GM18508 (cell line): Measurements from ENCODE around the gene CCDC85C.

ENCODE experiments used
- ATAC-seq: cut with Tn5 transposase; IDR thresholded peaks from one replicate; pipeline ENCODE4 v1.9.1; 2021; ENCODE audit warnings: moderate number of reproducible peaks; ENCODE audit not compliant: insufficient read depth, unreplicated experiment

The CCDC85C gene

DNA sequence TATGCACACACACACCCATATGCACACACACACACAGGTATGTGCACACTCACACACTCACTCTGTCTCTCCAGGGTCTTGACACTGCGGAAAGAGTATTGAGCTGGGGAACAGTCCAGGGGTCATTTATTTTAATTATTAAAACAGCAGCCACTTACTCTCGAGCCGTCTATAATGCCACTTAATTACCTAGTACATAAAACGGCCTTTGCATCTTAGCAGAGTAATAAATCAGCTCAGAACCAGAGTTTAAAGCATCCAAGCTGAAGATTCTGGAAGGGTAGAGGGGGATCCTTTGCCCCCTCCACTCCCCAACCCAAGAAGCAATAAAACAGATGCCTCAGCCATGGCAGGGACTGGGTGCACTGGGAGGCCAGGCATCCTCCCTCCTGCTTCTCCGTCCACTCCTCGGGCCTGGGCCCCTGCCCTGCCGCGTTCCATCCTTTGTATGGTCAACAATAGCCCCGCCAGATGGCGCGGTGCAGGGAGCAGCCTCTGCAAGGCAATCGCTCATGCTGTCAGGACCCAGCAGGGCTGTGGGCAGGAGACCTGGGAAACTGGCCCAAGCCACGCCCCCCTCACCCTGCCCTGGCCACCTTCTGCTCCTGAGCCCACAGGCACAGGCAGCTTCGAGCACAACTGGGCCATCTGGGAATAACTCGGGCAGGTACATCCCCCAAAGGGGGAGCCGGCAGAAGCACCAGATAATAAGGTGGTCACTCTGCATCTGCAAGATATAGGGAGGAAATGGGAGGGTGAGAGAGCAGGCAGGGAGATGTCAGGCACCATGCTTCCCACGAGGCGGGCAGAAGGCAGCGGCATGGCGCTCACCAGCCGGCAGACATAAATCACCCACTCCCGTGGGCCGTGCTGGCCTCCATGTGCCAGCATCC lies 40.9 kb downstream of the CCDC85C start:
- no peak for ATAC-seq

DNA sequence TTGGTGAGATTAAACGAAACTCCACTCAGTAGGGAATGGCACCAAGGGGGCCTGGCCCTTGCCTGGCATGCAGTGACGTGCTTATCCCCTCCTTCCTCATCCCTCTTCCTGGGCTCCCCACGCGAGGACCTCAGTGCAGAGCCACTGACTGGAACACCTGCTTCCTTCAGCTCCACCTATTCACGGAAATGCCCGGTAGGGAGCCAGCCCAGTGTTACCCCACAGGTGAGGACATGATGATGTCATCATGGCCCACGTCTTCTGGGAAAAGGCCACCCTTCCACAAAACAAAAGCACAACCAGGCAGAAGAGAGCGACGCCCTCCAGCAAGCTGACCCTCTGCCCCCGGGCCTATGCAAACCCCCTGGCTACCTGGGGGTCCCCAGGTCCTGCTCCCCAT lies 42.1 kb downstream of the CCDC85C start:
- no peak for ATAC-seq

- ATAC-seq: no peak
Observed at GRCh38 chr14:99560922-99561683, 42.9 kb downstream of the CCDC85C start.

- ATAC-seq: no peak
Observed at GRCh38 chr14:99560403-99560802, 43.6 kb downstream of the CCDC85C start.

GRCh38 chr14:99559286-99559990 lies 44.6 kb downstream of the CCDC85C start:
- no peak for ATAC-seq

DNA sequence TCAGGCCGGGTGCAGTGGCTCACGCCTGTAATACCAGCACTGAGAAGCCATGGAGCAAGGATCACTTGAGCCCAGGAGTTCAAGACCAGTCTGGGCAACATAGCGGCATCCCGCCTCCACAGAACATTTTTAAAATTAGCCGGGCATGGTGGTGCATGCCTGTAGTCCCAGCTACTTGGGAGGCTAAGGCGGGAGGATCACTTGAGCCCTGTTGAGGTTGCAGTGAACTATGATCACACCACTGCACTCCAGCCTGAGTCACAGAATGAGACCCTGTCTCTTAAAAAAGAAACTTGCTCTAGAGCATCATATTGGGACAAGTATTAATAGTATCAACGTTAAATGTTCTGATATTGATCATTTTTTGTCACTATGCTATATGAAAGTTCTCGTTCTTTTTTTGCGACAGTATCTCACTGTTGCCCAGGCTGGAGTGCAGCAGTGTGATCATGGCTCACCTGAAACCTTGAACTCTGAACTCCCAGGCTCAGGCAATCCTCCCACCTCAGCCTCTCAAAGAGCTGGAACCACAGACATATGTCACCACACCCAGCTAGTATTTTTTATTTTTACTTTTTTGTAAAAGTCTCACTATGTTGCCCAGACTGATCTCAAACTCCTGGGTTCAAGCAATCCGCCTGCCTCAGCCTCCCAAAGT lies 47.7 kb downstream of the CCDC85C start:
- ATAC-seq: no peak

DNA sequence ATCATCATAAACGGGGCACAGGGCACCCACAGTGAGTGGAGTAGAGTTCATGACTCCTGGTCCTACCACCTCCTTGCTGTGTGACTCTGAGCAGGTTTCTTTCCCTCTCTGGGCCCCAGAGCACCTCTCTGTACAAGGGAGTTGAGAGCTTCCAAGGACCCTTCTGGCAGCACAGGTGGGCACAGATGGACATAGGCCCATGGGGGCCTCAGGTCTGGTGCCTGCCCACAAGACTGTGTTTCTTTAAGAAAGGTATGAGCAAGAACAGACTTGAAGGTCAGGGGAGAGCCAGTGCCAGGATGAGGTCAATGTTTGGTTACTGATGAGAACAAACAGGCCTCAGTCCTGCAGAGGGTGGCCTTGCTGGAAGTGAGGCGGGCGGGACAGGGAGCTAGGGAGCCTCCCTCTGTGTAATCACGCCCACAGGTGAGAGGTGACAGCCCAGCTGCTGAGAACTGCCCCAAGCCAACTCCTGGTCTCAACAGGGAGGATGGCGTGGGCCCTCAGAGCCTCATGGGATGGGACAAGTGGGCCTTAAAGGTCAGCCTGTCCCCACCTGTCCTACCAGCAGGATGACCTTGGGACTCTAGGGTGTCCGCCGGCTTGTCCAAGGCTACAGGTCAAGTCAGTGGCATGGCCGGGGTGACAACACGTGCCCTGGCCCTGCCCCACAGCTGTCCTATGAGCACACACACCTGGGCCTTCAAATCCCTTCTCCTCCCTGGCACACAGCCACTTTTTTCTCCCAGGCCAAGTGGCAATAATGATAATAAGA lies 49.1 kb downstream of the CCDC85C start:
- no peak for ATAC-seq

GRCh38 chr14:99554184-99554583 lies 49.8 kb downstream of the CCDC85C start:
- no peak for ATAC-seq

DNA sequence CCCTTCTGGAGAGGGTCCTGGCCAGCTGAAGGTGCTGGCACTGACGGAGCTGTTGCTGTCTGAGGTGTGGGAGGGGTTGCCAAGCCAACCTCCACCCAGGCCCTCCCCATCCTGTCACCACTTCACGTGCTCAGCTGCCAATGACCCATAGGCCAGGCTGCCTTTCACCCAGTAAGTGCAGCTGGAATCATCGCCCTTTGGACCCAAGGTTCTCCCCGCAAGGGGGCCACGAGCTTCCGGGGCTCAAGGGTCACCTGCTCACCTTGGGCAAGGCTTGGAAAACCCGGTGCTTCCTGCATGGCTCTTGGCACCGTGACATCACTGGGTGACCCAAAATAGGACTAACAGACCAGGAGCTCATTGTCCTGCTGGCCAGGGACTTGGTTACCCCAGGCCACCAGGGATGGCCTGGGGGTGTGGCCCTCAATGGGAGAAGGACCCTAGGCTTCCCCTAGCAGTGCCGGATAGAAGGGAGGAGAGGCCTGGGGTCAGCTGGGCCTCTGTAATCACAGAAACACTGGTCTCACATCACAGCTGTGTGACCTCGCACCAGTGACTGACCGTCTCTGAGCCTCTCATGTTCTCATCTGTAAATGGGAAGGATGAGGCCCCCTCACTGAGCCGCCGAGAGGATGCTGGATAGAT lies 51.3 kb downstream of the CCDC85C start:
- no peak for ATAC-seq

DNA sequence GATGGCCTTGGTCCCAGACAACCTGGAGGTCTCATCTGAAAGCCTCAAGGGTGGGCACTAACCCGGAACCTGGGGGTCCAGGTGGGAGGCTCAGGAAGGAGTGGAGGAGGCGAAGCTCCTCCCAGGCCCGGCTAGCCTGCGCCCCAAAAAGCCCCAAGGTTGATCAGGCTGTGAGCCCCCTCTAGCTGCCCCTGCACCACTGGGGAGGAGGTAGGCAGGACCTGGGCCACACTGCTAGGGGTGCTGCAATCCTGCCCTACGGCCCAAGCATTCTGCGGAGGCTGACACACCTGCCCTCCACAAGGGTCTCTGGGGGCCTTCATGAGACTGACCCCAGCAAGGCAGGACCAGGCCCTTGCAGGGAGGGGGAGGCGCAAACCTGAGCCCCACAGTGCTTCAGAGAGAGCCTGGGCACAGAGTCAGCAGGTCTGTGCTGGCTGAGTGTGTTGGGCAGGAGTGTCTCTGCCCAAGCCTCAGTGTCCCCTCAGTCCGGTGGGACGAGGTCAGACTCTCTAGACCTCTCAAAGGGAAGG lies 51.9 kb downstream of the CCDC85C start:
- ATAC-seq: no peak

GRCh38 chr14:99551034-99551922 lies 52.7 kb downstream of the CCDC85C start:
- no peak for ATAC-seq

DNA sequence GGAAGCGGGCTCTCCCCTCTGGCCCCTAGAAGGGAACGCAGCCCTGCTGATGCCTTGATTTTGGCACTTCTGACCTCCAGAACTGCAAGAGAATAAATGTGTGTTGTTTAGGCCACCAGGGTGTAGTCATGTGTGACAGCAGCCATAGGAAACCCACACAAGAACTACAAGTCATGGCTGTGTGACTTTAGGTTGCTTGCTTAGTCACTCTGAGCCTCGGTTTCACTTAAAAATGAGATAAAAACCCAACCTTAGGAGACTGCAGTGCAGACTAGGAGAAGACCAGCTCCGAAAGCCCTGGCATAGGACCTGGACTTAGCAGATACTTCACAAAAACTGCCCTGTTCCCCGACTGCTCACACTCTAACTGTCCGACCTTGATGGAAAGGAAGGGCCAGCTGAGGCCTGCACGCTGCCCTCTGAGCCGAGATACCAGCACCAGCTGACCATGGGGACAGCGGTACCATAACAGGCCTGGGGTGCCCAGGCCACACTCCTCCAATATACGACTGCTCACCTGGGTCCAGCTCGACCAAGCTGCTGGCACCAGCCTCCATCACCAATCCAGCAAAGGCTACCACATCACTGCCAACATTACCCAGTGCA lies 53.5 kb downstream of the CCDC85C start:
- ATAC-seq: no peak

GRCh38 chr14:99549684-99550083 lies 54.3 kb downstream of the CCDC85C start:
- no peak for ATAC-seq

GRCh38 chr14:99548871-99549515 lies 55.0 kb downstream of the CCDC85C start:
- ATAC-seq: no peak

GRCh38 chr14:99548255-99548654 lies 55.8 kb downstream of the CCDC85C start:
- ATAC-seq: no peak

- ATAC-seq: no peak
Observed at GRCh38 chr14:99546234-99546879, 57.6 kb downstream of the CCDC85C start.

DNA sequence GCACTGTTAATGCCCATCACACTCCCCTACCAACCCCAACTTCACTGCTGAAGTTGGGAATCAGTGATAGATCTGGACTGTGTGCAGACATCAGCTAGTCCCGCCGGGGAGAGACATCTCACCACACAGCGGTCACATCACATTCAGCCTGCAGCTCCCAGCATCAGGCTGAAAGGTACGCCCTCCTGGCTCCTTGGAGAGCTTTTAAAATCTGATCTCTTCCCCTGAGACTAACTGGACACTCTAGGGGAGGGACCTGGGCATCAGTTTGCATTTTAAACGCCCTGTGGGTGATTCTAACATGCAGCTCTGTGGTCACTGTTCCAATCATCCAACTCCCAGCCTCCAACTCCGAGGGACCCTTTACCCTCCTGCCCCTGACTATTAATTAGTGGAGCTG lies 58.4 kb downstream of the CCDC85C start:
- no peak for ATAC-seq
